WTC11 (cell line): ENCODE data around the gene DTNBP1. TPM values are rescaled to one million over a fixed set of nuclear protein-coding genes. Genes with fewer than 3 reads are reported as not detected.

Experiments used
- ATAC-seq: fragments of 200-7000 bp; cut with Tn5 transposase; 2 replicates; pipeline ENCODE4 v1.10.0; 2021; ENCODE audit warnings: mild to moderate bottlenecking, moderate library complexity
- CTCF ChIA-PET: fragments of 300-600 bp; sonication (Branson Sonifier 250); formaldehyde crosslinking; loops from one replicate; lab custom pipeline; 2021; ENCODE audit warnings: antibody characterized with exemption; lab: Charles Lee
- POLR2A ChIA-PET: fragments of 350-600 bp; sonication (Branson Sonifier 250); formaldehyde crosslinking; loops from one replicate; lab custom pipeline; 2021; ENCODE audit warnings: antibody characterized with exemption; lab: Charles Lee
- DNase-seq: peaks from one replicate; pipeline ENCODE4 v3.0.0; 2021; ENCODE audit warnings: low spot score
- H3K27ac Mint-ChIP-seq: 2 replicates; pipeline ENCODE4 v1.8.0; 2021; ENCODE audit warnings: mixed read lengths
- H3K27me3 Mint-ChIP-seq: 2 replicates; pipeline ENCODE4 v1.8.0; 2021; ENCODE audit warnings: low read depth, mild to moderate bottlenecking, moderate library complexity, mixed read lengths
- H3K36me3 Mint-ChIP-seq: 2 replicates; pipeline ENCODE4 v1.8.0; 2021; ENCODE audit warnings: mixed read lengths
- H3K4me1 Mint-ChIP-seq: 2 replicates; pipeline ENCODE4 v1.8.0; 2022; ENCODE audit warnings: mixed read lengths
- H3K4me3 Mint-ChIP-seq: 2 replicates; pipeline ENCODE4 v1.8.0; 2021; ENCODE audit warnings: mild to moderate bottlenecking, moderate library complexity, mixed read lengths
- H3K9me3 Mint-ChIP-seq: 2 replicates; pipeline ENCODE4 v1.8.0; 2021; ENCODE audit warnings: mixed read lengths
- ATF1 ChIP-seq: sonication (generic); formaldehyde crosslinking; IDR thresholded peaks from 2 replicates; pipeline ENCODE4 v1.8.1; 2023; ENCODE audit warnings: mild to moderate bottlenecking, moderate library complexity, missing genetic modification reagents
- EMX1 ChIP-seq: fragments of 250-450 bp; sonication (Bioruptor Pico); IDR thresholded peaks from 2 replicates; pipeline ENCODE4 v1.8.0; 2021; ENCODE audit warnings: mild to moderate bottlenecking
- IRF2 ChIP-seq: sonication (generic); formaldehyde crosslinking; IDR thresholded peaks from 2 replicates; pipeline ENCODE4 v1.8.0; 2022; ENCODE audit warnings: low read depth, missing genetic modification reagents, borderline replicate concordance
- JUN ChIP-seq: sonication (generic); formaldehyde crosslinking; IDR thresholded peaks from 2 replicates; pipeline ENCODE4 v1.8.0; 2023; ENCODE audit warnings: mild to moderate bottlenecking, missing genetic modification reagents
- KAT7 ChIP-seq: sonication (generic); formaldehyde crosslinking; IDR thresholded peaks from 2 replicates; pipeline ENCODE4 v1.8.1; 2023; ENCODE audit warnings: missing genetic modification reagents, mild to moderate bottlenecking, borderline replicate concordance
- NR3C1 ChIP-seq: sonication (generic); formaldehyde crosslinking; conservative IDR thresholded peaks from 2 replicates; pipeline ENCODE4 v1.8.1; 2023; ENCODE audit warnings: low read depth, mild to moderate bottlenecking, missing genetic modification reagents
- OVOL2 ChIP-seq: fragments of 250-450 bp; sonication (Bioruptor Pico); IDR thresholded peaks from 2 replicates; pipeline ENCODE4 v1.9.0; 2021; ENCODE audit warnings: mild to moderate bottlenecking, borderline replicate concordance
- RORB ChIP-seq: fragments of 250-450 bp; sonication (Bioruptor Pico); IDR thresholded peaks from 2 replicates; pipeline ENCODE4 v1.9.0; 2021; ENCODE audit warnings: mild to moderate bottlenecking
- TEAD4 ChIP-seq: sonication (generic); formaldehyde crosslinking; IDR thresholded peaks from 2 replicates; pipeline ENCODE4 v1.8.0; 2022; ENCODE audit warnings: mild to moderate bottlenecking, missing genetic modification reagents
- TP53 ChIP-seq: sonication (generic); formaldehyde crosslinking; IDR thresholded peaks from 2 replicates; pipeline ENCODE4 v1.8.1; 2023; ENCODE audit warnings: mild to moderate bottlenecking, missing genetic modification reagents
- ZBTB43 ChIP-seq: sonication (generic); formaldehyde crosslinking; IDR thresholded peaks from 2 replicates; pipeline ENCODE4 v1.8.1; 2023; ENCODE audit warnings: mild to moderate bottlenecking, missing genetic modification reagents
- ZNF219 ChIP-seq: sonication (generic); formaldehyde crosslinking; IDR thresholded peaks from 2 replicates; pipeline ENCODE4 v1.8.0; 2023; ENCODE audit warnings: missing genetic modification reagents, mild to moderate bottlenecking, borderline replicate concordance
- ZNF263 ChIP-seq: sonication (generic); formaldehyde crosslinking; IDR thresholded peaks from 2 replicates; pipeline ENCODE4 v1.8.1; 2022; ENCODE audit warnings: low read depth, mild to moderate bottlenecking, moderate library complexity, missing genetic modification reagents
- ZNF396 ChIP-seq: fragments of 250-450 bp; sonication (Bioruptor Pico); IDR thresholded peaks from 2 replicates; pipeline ENCODE4 v1.8.0; 2021; ENCODE audit warnings: mild to moderate bottlenecking, moderate library complexity, borderline replicate concordance
- ZNF416 ChIP-seq: fragments of 250-450 bp; sonication (Bioruptor Pico); IDR thresholded peaks from 2 replicates; pipeline ENCODE4 v1.9.0; 2021; ENCODE audit warnings: mild to moderate bottlenecking, inconsistent platforms
- ZSCAN18 ChIP-seq: fragments of 250-450 bp; sonication (Bioruptor Pico); IDR thresholded peaks from 2 replicates; pipeline ENCODE4 v2.1.2; 2022; ENCODE audit warnings: mild to moderate bottlenecking, moderate library complexity
- total RNA-seq: library from RNA; stranded (reverse); gene quantifications from 3 replicates; pipeline ENCODE4 v1.2.3, GENCODE V29; 2021
- TF ChIP-seq, protein P1 (sequence below): fragments of 250-450 bp; sonication (Bioruptor Pico); IDR thresholded peaks from 2 replicates; pipeline ENCODE4 v1.8.0; 2021; ENCODE audit warnings: mild to moderate bottlenecking
- TF ChIP-seq, protein P2 (sequence below): sonication (generic); formaldehyde crosslinking; IDR thresholded peaks from 2 replicates; pipeline ENCODE4 v1.8.0; 2023; ENCODE audit warnings: mild to moderate bottlenecking, missing genetic modification reagents
- TF ChIP-seq, protein P3 (sequence below): sonication (generic); formaldehyde crosslinking; IDR thresholded peaks from 2 replicates; pipeline ENCODE4 v1.8.1; 2023; ENCODE audit warnings: mild to moderate bottlenecking, missing genetic modification reagents, moderate library complexity
- TF ChIP-seq, protein P4 (sequence below): sonication (generic); formaldehyde crosslinking; IDR thresholded peaks from 2 replicates; pipeline ENCODE4 v1.8.1; 2023; ENCODE audit warnings: mild to moderate bottlenecking, missing genetic modification reagents, borderline replicate concordance

Gene DTNBP1
- total RNA-seq, 1 experiment from 2014 or later, result 15.1 TPM

- TF ChIP-seq NR3C1 (no peak), EMX1 (CRISPR knock-in tag) (no peak), RORB (CRISPR knock-in tag) (no peak), ZNF396 (no peak), JUN (no peak)
- TF ChIP-seq, all 79 proteins: peak for 0
These were observed 140.8 kb downstream of the DTNBP1 start (continued) for GRCh38 chr6:15522026-15522425.

DNA sequence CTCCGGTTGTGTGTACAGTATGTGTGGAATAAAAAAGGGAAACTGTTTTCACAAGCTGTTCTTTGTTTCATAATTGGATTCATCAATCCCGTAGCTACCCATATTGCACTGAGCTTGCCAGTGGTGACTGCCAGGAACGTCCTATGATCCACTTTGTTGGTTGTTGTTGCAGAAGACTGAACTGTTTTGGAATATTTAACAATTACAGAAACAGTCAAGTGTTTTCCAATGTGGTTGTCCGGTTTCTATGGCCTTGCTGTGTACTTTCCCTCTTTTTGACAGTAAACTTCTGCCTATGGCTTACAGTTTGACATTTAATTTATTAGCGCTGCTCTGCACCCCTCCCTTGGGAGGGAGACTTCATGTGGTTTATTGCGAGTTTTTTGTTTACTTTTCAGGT is 141.2 kb downstream of the DTNBP1 start:
- H3K9me3 Mint-ChIP-seq, result peaks cover 24% of the 10 kb centered on the region
- H3K36me3 Mint-ChIP-seq, result peaks cover 92% of the 10 kb centered on the region
- POLR2A ChIA-PET, result no interaction called here
- TF ChIP-seq ATF1 (CRISPR knock-in tag) (no peak), TP53 (CRISPR knock-in tag) (no peak), OVOL2 (no peak), ZBTB43 (CRISPR knock-in tag) (no peak), ZNF219 (CRISPR knock-in tag) (no peak), TEAD4 (no peak), ZNF416 (no peak), EMX1 (CRISPR knock-in tag) (no peak), ZSCAN18 (CRISPR knock-in tag) (no peak), KAT7 (CRISPR knock-in tag) (no peak)
- TF ChIP-seq, protein P1, sequence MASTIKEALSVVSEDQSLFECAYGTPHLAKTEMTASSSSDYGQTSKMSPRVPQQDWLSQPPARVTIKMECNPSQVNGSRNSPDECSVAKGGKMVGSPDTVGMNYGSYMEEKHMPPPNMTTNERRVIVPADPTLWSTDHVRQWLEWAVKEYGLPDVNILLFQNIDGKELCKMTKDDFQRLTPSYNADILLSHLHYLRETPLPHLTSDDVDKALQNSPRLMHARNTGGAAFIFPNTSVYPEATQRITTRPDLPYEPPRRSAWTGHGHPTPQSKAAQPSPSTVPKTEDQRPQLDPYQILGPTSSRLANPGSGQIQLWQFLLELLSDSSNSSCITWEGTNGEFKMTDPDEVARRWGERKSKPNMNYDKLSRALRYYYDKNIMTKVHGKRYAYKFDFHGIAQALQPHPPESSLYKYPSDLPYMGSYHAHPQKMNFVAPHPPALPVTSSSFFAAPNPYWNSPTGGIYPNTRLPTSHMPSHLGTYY (CRISPR knock-in tag), result no peak
- TF ChIP-seq, protein P2, sequence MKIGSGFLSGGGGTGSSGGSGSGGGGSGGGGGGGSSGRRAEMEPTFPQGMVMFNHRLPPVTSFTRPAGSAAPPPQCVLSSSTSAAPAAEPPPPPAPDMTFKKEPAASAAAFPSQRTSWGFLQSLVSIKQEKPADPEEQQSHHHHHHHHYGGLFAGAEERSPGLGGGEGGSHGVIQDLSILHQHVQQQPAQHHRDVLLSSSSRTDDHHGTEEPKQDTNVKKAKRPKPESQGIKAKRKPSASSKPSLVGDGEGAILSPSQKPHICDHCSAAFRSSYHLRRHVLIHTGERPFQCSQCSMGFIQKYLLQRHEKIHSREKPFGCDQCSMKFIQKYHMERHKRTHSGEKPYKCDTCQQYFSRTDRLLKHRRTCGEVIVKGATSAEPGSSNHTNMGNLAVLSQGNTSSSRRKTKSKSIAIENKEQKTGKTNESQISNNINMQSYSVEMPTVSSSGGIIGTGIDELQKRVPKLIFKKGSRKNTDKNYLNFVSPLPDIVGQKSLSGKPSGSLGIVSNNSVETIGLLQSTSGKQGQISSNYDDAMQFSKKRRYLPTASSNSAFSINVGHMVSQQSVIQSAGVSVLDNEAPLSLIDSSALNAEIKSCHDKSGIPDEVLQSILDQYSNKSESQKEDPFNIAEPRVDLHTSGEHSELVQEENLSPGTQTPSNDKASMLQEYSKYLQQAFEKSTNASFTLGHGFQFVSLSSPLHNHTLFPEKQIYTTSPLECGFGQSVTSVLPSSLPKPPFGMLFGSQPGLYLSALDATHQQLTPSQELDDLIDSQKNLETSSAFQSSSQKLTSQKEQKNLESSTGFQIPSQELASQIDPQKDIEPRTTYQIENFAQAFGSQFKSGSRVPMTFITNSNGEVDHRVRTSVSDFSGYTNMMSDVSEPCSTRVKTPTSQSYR (CRISPR knock-in tag), result no peak
- TF ChIP-seq, all 79 proteins: peak for 0
- ATAC-seq, result no peak
- no peak for DNase-seq
- Mint-ChIP-seq H3K27me3 (no peaks in the 10 kb centered on the region; the same call in 1 of the 2 replicates), H3K4me3 (no peak overlapping the region), H3K4me1 (peaks cover 35% of the 10 kb centered on the region), H3K27ac (peak overlapping the region; percentile 75)
- CTCF ChIA-PET, result interaction anchor here (2.0 kb wide), 1 partner anchor 102 kb away, joined by 5 read pairs; no protein-coding TSS in a partner anchor

DNA sequence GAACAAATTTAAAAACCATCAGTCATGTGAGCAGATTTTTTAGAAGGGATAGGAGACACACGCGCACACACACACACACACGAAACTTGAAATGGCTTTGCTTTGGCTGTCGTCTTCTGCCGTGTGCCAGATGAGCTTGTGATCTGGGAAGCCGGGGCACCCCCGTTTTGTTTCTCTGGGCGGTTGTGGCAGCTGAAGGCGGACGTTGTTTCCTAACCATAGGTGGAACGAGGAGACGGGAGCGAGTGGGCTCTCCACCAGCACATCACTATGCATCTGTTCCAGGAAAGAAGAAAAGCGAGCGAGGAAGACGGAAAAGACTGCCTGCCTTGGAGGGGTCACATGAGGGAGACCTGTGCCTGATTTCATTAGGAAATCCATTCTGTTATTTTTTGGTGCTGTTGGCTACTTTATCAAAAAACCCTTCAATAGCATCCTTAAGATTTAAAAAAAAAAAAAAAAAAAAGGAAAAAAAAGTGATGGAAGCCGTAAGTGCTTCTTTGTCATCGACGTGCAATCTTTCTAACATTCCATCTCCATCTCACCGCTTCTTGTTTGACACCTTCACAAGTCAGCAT is 142.1 kb downstream of the DTNBP1 start:
- peak overlapping the region; percentile 65; the same call in 1 of the 2 replicates for H3K27ac Mint-ChIP-seq
- no peak for DNase-seq
- ChIA-PET CTCF (interaction anchor here (2.0 kb wide), 1 partner anchor 103 kb away, joined by 5 read pairs; no protein-coding TSS in a partner anchor), POLR2A (no interaction called here)
- peaks cover 18% of the 10 kb centered on the region for H3K9me3 Mint-ChIP-seq
- H3K4me3 Mint-ChIP-seq, result no peak overlapping the region
- peaks cover 33% of the 10 kb centered on the region for H3K4me1 Mint-ChIP-seq
- H3K36me3 Mint-ChIP-seq, result peaks cover 93% of the 10 kb centered on the region
- no peak for TF ChIP-seq ZNF263 (CRISPR knock-in tag)
- no peak for TF ChIP-seq ZNF219 (CRISPR knock-in tag)
- TF ChIP-seq TEAD4, result no peak
- TF ChIP-seq IRF2 (CRISPR knock-in tag), result no peak
- TF ChIP-seq, protein P3, sequence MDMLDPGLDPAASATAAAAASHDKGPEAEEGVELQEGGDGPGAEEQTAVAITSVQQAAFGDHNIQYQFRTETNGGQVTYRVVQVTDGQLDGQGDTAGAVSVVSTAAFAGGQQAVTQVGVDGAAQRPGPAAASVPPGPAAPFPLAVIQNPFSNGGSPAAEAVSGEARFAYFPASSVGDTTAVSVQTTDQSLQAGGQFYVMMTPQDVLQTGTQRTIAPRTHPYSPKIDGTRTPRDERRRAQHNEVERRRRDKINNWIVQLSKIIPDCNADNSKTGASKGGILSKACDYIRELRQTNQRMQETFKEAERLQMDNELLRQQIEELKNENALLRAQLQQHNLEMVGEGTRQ (CRISPR knock-in tag), result no peak
- no peak for TF ChIP-seq ZBTB43 (CRISPR knock-in tag)
- TF ChIP-seq, protein P4, sequence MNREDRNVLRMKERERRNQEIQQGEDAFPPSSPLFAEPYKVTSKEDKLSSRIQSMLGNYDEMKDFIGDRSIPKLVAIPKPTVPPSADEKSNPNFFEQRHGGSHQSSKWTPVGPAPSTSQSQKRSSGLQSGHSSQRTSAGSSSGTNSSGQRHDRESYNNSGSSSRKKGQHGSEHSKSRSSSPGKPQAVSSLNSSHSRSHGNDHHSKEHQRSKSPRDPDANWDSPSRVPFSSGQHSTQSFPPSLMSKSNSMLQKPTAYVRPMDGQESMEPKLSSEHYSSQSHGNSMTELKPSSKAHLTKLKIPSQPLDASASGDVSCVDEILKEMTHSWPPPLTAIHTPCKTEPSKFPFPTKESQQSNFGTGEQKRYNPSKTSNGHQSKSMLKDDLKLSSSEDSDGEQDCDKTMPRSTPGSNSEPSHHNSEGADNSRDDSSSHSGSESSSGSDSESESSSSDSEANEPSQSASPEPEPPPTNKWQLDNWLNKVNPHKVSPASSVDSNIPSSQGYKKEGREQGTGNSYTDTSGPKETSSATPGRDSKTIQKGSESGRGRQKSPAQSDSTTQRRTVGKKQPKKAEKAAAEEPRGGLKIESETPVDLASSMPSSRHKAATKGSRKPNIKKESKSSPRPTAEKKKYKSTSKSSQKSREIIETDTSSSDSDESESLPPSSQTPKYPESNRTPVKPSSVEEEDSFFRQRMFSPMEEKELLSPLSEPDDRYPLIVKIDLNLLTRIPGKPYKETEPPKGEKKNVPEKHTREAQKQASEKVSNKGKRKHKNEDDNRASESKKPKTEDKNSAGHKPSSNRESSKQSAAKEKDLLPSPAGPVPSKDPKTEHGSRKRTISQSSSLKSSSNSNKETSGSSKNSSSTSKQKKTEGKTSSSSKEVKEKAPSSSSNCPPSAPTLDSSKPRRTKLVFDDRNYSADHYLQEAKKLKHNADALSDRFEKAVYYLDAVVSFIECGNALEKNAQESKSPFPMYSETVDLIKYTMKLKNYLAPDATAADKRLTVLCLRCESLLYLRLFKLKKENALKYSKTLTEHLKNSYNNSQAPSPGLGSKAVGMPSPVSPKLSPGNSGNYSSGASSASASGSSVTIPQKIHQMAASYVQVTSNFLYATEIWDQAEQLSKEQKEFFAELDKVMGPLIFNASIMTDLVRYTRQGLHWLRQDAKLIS, result no peak
- ATAC-seq, result no peak
- no peaks in the 10 kb centered on the region; the same call in 1 of the 2 replicates for H3K27me3 Mint-ChIP-seq
